Activated CD4-positive, alpha-beta T cell treated with anti-CD3 and anti-CD28 coated beads, Interleukin-2, amount 50 U/mL, for 16 hours (primary cell): ENCODE results near the gene GDAP2.

Experiments used
- DNase-seq: peaks from one replicate; pipeline ENCODE4 v3.0.0-alpha.2; 2020

The GDAP2 gene

DNA sequence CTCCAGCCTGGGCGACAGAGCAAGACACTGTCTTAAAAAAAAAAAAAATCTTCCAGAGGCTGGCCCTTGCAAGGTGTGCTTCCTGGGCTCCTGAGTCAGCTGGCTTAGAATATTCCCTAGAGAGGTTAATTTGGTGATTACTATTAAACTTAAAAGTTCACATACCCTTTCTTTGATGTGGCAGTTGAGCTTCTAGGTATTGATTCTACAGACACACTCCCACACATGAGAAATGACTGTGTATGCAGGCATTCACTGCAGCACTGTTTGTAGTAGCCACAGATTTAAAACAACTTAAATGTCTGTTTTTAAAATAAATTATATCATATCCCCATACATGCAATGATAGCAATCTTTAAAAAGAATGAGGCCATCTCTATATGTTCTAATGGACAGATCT, 93.4 kb downstream of the GDAP2 start:
- no peak for DNase-seq

DNA sequence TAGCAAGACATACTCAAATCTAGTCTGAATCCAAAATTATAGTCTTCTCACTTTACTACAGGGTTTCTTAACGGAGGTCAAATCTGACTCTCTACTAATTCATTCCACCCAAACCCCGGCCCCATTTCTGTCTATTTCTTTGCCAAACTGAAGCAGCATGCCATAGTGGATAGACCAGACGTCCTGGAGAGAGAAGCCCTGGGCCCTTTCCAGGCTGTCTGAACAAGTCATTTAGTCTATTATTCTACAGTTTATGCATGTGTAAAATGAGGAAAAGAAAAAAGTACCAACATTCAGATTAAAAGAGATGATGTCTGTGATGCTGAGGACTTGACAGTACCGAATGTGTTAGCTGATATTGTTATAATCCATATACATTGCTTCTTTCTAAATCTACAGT, 95.0 kb downstream of the GDAP2 start:
- no peak for DNase-seq

DNA sequence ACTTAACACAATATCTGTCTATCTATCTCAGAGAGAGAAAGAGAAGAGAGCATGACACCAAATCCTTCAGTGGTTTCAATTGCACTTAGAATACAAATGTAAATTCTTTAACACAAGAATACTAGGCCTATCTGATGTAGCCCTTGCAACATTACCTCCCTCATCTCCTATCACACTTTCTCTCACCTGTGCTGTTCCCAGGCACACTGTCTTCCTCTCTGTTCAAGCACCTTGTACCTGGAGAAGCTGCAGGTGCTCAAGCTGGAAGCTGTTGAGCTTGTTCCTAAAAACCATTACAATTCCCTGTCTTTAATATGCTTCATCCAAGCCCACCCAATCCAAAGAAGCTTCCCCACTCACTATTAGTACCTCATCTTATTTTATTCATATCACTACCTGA, 97.0 kb downstream of the GDAP2 start:
- no peak for DNase-seq

DNA sequence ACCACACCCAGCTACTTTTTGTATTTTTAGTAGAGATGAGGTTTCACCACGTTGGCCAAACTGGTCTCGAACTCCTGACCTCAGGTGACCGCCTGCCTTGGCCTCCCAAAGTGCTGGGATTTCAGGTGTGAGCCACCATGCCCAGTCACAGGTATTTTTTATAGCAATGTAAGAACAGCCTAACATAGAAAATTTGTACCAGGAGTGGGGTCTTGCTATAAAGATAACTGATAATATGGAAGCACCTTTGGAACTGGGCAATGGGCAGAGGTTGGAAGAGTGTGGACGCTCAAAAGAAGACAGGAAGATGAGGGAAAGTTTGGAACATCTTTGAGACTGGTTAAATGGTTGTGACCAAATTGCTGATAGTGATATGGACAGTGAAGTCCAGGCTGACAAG, 99.2 kb downstream of the GDAP2 start:
- no peak for DNase-seq

DNA sequence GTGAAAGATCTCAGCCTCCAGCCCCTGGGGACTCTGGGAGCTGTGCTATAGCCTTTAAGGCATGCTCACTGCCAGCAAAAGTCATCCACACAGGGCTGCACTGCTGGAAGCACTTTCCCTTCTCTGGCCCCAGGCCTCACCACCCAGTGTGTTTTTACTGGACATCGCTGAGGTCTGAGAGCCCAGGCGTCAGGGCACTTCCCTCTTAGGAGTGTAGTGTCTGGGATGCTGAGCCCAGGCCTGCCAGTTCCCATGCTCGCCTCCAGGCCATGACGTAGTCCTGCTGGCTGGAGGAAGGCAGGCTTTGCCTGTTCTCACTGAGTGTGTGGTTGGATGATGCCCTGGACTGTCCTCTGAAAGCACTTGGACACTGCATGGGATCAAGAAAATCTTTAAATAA, 101.2 kb downstream of the GDAP2 start:
- DNase-seq: no peak

DNA sequence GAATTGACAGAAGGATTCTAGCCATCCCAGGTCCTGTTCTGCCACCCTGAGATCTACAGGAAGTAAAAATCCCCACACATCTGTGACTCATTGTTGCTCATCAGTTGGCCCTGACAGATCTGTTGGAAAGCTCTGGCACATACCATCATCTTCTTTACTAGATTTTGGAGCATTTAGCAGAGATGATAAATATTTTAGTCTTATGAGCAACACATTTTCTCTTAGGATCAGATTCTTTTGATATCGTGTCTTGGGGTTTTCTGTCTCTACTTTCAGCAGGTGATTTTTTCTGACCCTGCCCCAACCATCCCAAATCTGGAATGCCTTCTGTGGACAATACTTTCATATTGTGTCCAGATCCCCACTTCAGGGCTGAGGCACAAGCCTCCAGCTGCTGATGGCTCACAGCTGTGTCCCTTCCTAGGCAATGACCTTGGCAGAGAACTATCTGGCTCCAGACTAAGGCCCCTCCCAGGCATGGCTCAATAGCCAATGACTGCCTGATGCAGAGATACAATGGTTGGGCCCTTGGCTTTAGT, 102.8 kb downstream of the GDAP2 start:
- no peak for DNase-seq

DNA sequence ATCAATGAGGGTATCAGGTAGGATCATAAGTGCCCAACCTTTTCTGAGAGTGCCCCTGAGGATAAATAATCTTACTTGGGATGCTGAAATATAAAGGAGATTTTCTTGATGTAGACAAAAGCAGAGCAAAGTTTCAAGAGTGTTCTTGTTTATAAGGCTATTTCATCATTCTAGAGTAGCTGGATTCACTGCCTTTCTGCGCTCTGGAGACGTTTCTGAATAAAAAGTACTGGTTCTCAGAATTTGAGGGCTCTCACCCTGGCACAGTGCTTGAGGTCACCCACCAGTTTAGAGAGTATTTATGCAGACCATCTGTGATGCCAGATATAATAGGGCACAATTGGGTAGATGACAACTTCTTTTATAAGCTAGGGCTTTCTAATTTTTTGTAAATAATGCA, 103.3 kb downstream of the GDAP2 start:
- DNase-seq: no peak

DNA sequence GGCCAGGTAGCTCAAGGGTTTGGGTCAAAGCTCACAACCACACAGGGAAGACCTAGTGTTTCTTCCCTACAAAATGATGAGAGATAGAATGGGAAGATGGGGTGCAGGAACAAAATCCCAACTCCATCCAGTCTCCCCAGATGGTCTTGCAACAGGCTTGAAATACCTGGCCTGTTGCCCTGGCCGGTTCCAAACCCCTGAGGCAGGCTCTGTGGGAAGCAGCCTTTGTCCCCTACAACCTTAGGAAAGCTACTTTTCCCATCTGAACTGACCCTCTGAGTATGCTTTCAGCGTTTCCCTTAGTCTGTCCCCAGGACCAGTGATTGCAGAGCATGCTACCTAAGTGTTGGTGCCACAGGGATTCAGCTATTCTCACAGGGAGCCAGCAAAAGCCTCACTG, 104.0 kb downstream of the GDAP2 start:
- DNase-seq: no peak

DNA sequence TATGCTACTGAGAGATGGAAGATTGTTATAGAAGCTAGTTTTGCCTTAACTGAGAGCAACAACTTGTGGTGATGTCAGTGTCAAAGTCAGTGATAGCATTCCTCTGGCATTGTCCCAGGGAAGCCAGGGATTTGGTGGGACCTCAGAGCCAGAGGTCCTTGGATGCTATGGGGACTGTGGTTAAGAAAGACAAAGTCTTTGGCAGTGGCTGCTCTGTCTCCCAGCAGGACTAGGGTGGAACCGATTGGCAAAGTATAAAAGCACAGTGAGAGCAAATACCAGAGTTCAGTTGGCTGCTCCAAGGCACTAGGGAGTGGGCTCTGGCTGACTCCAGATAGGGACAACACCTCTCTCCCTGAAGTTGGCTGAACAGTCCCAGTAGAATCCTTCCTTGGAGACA, 104.8 kb downstream of the GDAP2 start:
- DNase-seq: no peak

DNA sequence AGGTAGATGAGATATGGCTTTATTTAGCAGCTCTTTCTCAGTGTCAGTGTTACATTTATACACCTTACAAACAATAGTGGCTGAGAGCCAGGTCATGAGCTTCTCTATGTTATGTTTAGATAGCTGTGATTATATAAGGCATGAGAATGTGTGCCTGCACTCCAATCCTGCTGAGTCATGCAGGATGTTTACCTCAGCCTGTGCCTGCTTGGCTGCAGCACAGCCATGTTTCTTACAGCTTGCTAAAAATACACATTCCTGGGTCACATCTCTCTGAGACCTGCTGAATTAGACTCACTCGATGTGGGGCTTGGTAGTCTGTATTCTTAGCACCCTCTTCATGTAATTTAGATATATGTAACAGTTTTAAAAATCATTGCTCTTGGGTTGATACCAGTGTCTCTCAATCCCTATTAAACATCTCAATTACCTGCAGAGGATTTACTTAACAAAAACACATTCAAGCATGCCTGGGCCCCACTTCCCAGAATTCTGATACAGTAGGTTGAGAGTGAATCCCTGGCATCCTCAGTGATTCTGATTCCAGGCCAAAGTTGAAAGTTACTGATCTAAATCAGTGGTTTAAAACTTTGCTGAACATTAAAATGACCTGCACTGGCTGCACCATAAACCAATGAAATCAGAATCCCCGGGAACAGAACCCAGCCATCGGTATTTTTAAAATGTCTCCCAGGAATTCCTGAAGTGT, 107.5 kb downstream of the GDAP2 start:
- DNase-seq: no peak

DNA sequence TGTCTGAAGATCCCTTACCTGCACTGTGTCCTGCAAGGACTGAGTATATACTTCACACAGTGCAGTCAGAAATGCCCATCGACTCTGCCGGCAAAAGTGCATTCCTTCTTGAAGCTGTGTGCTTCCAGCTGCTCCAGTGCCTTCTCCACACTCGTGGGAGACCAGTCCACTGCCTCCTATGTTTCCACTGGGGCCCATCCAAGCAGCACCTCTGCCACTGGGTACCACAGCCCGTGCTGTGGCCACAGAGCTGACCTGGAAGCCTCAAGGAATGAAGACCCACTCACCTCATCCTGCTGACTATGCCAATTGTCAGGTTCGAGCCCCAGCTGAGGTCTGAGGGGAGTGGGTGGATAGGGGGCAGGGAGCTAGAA, 108.1 kb downstream of the GDAP2 start:
- no peak for DNase-seq

DNA sequence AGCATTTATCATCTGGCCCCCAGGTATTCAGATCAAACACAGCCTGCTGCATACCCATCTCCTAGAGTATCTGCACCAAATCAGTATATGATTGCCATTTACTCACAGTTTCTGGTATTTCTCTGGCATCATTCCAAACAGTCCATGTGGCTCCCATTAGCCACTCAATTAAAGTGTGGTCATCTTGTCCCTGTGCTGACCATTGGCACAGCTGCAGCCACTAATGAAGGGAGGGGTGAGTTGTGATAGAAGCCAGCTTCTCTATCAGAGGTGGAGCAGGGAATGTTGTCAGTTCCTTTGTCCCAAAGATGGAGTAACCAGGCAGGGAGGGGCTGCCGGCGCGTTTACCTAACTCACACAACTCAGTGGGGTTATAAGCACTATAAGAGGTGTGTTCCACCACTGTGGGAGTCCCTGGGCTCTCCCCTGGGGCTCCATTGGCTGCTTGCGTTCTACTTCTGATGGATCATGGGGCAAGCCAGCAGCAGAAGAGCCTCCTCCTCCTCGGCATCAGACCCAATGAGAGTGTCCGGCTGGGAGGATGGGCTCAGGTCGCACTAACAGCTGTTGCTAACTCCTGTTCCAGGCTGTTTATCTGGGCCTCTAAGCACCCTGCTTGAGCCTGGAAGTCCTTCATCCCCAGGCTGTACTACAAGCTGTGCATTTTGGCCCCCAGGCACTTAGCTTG, 108.6 kb downstream of the GDAP2 start:
- no peak for DNase-seq

DNA sequence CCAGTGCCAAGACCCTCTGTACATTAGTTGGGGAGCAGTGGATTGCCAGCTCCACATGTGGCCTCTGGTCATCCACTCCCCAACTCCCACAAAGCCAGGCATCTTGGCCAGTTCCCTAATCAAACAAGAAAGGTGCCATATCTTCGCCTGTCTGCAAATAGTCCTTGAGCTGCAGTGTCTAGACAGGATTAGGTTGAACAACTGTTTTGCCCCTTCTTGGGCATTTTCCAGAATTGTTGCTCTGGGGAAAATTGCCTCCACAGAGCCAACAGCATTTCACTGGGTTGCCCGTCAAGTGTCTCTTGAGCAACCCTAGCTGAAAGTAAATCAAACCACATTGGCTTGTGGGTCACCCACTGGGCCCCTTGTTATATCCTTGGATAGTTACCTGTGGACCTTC, 109.3 kb downstream of the GDAP2 start:
- no peak for DNase-seq

DNA sequence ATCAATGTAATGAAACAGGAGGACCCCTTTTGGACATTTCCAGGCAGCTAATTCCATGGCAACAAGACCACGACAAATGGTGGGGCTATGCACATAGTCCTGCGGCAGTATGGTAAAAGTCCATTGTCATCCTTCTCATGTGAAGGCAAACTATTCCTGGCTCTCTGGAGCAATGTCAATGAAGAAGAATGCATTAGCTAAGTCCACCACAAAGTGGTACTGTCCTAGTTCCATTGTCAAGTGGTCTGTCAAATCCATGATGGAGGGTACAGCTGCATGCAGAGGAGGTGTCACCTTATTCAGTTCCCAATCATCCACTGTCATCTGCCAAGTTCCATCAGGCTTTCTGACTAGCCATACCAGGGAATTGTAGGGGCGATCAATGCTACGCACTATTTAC, 110.1 kb downstream of the GDAP2 start:
- DNase-seq: no peak

DNA sequence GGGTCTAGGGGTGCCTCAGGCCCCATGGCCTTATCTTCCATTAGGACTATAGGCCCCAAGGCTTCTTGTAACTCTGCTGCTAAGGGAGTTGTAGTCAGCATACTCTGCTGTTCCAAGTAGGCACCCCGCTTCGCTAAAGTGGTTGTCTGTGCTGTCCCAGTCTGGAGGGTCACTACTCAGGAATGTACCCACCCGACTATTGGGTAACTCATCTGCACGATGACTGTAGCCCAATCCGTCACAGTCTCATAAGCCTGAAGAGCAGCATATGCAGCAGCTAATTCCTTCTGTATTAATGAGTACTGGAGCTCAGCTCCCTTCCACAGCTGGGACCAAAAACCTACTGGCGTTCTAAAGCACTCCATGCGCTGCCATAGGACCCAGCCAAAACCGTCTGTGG, 111.0 kb downstream of the GDAP2 start:
- DNase-seq: no peak

DNA sequence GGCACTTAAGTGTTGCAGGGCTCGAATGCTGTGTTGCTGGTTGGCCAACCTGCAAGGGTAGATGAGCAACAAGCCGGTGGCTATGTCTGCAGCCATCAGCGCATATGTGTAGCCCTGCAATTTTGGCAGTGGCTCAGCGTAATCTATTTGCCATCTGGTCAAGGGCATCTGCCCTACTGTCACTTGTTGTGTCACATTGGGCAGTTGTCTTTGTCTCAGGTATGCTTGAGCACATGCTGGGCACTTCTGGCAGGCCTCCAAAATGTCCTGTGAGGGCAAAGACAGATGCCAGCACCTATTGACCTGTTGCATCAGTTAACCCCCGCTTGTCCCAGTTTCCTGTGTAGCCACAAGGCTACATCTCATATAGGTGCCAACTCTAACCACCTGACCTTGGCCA, 111.8 kb downstream of the GDAP2 start:
- DNase-seq: no peak

DNA sequence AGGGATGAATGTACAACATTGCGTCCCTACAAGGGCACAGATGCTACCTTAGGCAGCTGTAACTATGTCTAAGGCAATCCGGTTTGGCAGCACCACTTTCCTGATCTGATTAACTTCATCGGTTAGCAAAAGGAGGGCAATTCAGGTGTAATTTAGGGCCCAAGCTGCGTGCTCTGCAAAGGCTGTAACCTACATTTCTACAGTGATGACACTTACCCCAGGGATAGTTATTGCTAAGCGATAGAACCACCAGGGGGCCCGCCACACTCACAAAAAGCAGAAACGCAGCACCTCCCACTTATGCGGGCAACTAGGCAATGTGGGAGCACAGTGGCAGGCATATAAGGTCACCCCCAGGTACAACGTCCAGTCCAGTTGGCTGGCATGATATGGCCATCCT, 113.5 kb downstream of the GDAP2 start:
- DNase-seq: no peak

DNA sequence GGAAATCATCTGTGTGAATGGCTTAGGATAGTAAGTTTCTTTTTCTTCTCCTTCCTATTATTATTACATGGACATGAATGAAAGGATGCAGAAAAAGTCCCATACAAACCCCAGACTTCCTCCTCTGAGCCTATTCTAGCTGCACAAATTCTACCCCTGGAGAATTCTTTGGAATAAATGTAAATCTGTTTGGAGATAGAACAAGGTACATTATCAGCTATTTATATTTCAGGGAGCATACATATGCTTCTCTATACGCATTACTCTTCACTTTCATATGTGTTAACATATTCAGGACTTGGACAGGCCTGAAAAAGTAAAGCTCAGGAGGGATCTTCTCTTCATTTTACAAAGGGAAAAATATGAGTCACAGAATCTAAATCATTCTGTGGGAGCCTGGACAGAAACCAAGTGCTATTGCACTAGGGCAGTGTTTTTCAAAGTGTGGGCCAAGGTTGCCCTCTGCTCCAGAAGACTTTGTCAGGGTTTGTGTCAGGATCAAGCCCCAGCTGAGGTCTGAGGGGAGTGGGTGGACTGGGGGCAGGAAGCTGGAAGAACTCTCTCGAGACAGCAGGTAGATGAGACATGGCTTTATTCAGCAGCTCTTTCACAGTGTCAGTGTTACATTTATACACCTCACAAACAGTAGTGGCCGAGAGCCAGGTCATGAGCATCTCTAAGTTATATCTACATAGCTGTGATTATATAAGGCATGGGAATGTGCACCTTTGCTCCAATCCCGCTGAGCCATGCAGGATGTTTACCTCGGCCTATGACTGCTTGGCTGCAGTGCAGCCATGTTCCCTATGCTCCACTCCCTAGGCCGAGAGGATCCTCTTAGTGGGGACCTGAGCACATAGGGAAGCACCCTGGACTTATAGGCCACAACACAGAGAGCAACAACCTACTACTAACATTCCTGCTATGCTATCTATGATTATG, 114.3 kb downstream of the GDAP2 start:
- no peak for DNase-seq
